AG10803 (cell line): ENCODE measurements around the gene SNX32.

Source experiments
- DNase-seq: peaks from one replicate; pipeline ENCODE4 v3.0.0; 2010; ENCODE audit warnings: low read depth
- H3K4me3 ChIP-seq: 2 replicates; pipeline ENCODE4 v1.5.1; 2011; ENCODE audit warnings: mild to moderate bottlenecking, low read length, control low read depth
- CTCF ChIP-seq: conservative IDR thresholded peaks from 2 replicates; pipeline ENCODE4 v1.5.1; 2011; ENCODE audit warnings: mild to moderate bottlenecking, low read length, control low read depth, inconsistent platforms

Gene SNX32

GRCh38 chr11:65833297-65834030 is at the start of gene SNX32:
Gene SNX32, plus strand, starts transcription at chr11:65833963. Its CDS starts 103 bp downstream, at chr11:65834066.
- DNase-seq, result peak; percentile 86
- no peak for TF ChIP-seq CTCF
- H3K4me3 ChIP-seq, result peak within 1 kb of the TSS; percentile 71

- DNase-seq, result no peak
- no peak overlapping the region for H3K4me3 ChIP-seq
- no peak for TF ChIP-seq CTCF
These were observed 48.3 kb upstream of the SNX32 start for GRCh38 chr11:65785319-65786007.

GRCh38 chr11:65786008-65786785 is 47.6 kb upstream of the SNX32 start:
- no peak for DNase-seq
- no peak for TF ChIP-seq CTCF
- no peak overlapping the region for H3K4me3 ChIP-seq

GRCh38 chr11:65786786-65787636 is 46.8 kb upstream of the SNX32 start, which contains the start of gene OVOL1:
Gene OVOL1, plus strand, starts transcription at chr11:65787063. Its CDS starts 311 bp downstream, at chr11:65787374.
- no peak for DNase-seq
- no peak within 1 kb of the TSS for H3K4me3 ChIP-seq
- TF ChIP-seq CTCF, result no peak

- DNase-seq, result no peak
- no peak overlapping the region for H3K4me3 ChIP-seq
- no peak for TF ChIP-seq CTCF
These were observed 45.8 kb upstream of the SNX32 start for GRCh38 chr11:65787649-65788622.

GRCh38 chr11:65788821-65789220 is 44.9 kb upstream of the SNX32 start:
- TF ChIP-seq CTCF, result no peak
- DNase-seq, result no peak
- no peak overlapping the region for H3K4me3 ChIP-seq
